Measurements from ENCODE around the gene TBRG4.

Gene TBRG4

DNA sequence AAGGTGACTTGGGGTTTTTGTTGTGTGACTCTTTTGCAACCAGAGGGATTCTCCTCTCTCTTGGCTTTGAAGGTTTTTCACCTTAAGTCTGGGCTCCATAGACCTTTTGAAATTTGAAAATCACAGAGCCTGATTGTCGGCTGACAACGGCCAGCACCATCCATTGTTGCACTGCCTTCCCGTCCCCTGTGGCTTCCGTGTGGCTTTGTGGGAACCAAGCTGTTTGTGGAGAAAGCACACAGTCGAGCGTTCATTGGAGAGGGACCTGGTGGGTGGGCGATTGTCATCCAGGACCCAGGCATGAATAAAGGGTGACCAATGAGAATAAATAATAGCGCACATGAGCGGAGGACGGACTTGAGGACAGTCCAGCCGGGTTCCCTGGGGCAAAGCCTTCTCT, 38.7 kb upstream of the TBRG4 start:
- peak; percentile 23 for DNase-seq (ENCODE audit: low spot score)
- H3K9me3 ChIP-seq (ENCODE audit: severe bottlenecking), result no peaks in the 10 kb centered on the region
- H3K27ac ChIP-seq (ENCODE audit: poor library complexity, severe bottlenecking), result no peak overlapping the region
- peaks cover 8% of the 10 kb centered on the region for H3K27me3 ChIP-seq (ENCODE audit: insufficient read depth, poor library complexity, severe bottlenecking)
- no peaks in the 10 kb centered on the region for H3K4me1 ChIP-seq (ENCODE audit: insufficient read depth, poor library complexity, severe bottlenecking)
- TF ChIP-seq, protein P1, sequence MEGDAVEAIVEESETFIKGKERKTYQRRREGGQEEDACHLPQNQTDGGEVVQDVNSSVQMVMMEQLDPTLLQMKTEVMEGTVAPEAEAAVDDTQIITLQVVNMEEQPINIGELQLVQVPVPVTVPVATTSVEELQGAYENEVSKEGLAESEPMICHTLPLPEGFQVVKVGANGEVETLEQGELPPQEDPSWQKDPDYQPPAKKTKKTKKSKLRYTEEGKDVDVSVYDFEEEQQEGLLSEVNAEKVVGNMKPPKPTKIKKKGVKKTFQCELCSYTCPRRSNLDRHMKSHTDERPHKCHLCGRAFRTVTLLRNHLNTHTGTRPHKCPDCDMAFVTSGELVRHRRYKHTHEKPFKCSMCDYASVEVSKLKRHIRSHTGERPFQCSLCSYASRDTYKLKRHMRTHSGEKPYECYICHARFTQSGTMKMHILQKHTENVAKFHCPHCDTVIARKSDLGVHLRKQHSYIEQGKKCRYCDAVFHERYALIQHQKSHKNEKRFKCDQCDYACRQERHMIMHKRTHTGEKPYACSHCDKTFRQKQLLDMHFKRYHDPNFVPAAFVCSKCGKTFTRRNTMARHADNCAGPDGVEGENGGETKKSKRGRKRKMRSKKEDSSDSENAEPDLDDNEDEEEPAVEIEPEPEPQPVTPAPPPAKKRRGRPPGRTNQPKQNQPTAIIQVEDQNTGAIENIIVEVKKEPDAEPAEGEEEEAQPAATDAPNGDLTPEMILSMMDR (IDR thresholded peaks at IDR 0.05; ENCODE audit: poor library complexity, severe bottlenecking), result no peak
- no peak overlapping the region for H3K4me3 ChIP-seq (ENCODE audit: severe bottlenecking)
- H3K36me3 ChIP-seq (ENCODE audit: low read depth), result no peaks in the 10 kb centered on the region
- ATAC-seq (ENCODE audit: low read depth), result no peak

DNA sequence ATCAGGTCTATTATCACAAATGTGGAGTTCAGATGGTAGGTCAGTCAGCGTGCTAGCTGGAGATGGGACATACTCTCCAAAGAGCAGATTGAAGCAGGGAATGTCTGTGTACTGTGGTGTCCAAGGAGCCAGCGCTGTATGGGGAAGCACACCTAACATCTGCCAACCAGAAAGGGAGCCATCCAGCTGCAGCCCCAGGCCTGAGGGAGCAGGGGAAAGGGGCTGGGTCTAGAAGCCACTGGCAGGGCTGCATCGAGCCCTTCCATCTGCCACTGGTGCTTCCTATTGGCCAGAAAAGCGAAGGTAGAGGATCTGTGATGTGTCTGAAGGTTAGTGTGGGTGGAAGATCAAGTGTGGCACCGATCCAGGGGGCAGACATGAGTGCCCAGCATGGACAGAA, 38.1 kb upstream of the TBRG4 start:
- no peak overlapping the region for H3K27ac ChIP-seq (ENCODE audit: poor library complexity, severe bottlenecking)
- DNase-seq (ENCODE audit: low spot score), result peak; percentile 41
- no peaks in the 10 kb centered on the region for H3K9me3 ChIP-seq (ENCODE audit: severe bottlenecking)
- TF ChIP-seq, protein P1 (IDR thresholded peaks at IDR 0.05; ENCODE audit: poor library complexity, severe bottlenecking), result no peak
- no peaks in the 10 kb centered on the region for H3K36me3 ChIP-seq (ENCODE audit: low read depth)
- H3K27me3 ChIP-seq (ENCODE audit: insufficient read depth, poor library complexity, severe bottlenecking), result peaks cover 8% of the 10 kb centered on the region
- H3K4me3 ChIP-seq (ENCODE audit: severe bottlenecking), result no peak overlapping the region
- H3K4me1 ChIP-seq (ENCODE audit: insufficient read depth, poor library complexity, severe bottlenecking), result no peaks in the 10 kb centered on the region
- ATAC-seq (ENCODE audit: low read depth), result no peak

DNA sequence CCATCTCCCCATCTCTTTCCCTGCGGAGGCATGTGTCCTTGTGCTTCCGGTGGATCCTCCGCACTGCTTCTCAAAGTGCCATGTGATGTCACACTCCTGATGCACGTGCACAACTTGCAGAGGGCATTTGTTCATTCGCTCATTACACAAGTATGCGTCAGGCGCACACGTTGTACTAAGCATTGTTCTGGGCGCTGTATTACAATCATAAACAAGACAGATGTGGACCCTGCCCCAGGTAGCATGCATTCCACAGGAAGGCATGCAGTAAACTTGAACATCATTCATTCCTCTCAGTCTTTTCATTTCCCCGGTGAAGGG, 37.1 kb upstream of the TBRG4 start:
- ATAC-seq (ENCODE audit: low read depth), result no peak
- no peak for DNase-seq (ENCODE audit: low spot score)
- Histone ChIP-seq H3K4me1 (ENCODE audit: insufficient read depth, poor library complexity, severe bottlenecking) (no peaks in the 10 kb centered on the region), H3K9me3 (ENCODE audit: severe bottlenecking) (no peaks in the 10 kb centered on the region), H3K27me3 (ENCODE audit: insufficient read depth, poor library complexity, severe bottlenecking) (peaks cover 8% of the 10 kb centered on the region), H3K4me3 (ENCODE audit: severe bottlenecking) (no peak overlapping the region), H3K27ac (ENCODE audit: poor library complexity, severe bottlenecking) (no peak overlapping the region), H3K36me3 (ENCODE audit: low read depth) (no peaks in the 10 kb centered on the region)
- TF ChIP-seq, protein P1 (IDR thresholded peaks at IDR 0.05; ENCODE audit: poor library complexity, severe bottlenecking), result no peak

DNA sequence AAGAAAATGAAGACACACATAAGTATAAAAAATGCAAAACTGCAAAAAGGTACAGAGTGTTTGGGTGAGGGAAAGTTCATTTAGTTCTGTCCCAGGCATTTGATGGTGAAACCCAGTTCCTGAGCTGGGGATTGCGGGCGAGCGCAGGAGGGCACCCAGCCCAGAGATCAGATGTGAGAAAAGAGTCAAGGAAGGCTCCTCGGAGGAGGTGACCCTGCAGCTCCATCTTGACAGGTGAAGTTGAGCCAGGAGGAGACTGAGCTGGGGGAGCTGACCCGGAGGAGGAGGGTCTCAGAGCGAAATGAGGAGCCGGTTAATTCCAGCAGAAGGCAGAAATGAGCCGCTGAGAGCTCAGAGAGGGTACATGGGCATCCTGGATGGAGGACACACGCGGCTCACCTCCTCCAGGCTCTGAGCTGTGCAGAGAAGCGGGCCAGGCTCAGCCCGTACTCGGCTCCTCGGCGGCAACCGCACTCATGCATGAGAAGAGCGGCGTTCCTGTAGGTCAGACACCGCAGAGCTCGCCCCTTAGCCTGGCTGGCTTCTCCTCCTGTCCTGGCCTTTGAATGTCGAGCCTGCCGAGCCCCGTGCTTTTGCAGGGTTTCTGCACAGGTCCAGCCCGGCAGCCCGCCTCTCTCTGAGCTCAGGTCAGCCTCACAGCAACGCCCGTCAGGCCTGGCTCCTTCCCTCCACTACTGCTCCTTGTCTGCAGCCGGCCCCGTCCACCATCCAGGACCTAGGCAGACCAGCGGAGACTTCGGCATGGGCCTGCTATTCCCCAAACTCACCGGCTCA, 36.6 kb upstream of the TBRG4 start:
- Histone ChIP-seq H3K36me3 (ENCODE audit: low read depth) (no peaks in the 10 kb centered on the region), H3K27me3 (ENCODE audit: insufficient read depth, poor library complexity, severe bottlenecking) (peaks cover 8% of the 10 kb centered on the region), H3K4me1 (ENCODE audit: insufficient read depth, poor library complexity, severe bottlenecking) (no peaks in the 10 kb centered on the region), H3K9me3 (ENCODE audit: severe bottlenecking) (no peaks in the 10 kb centered on the region), H3K4me3 (ENCODE audit: severe bottlenecking) (no peak overlapping the region), H3K27ac (ENCODE audit: poor library complexity, severe bottlenecking) (no peak overlapping the region)
- TF ChIP-seq, protein P1 (IDR thresholded peaks at IDR 0.05; ENCODE audit: poor library complexity, severe bottlenecking), result no peak
- ATAC-seq (ENCODE audit: low read depth), result no peak
- DNase-seq (ENCODE audit: low spot score), result peak; percentile 53

All from RWPE2 (cell line).